BJ (cell line): ENCODE measurements around the gene POLE. TPM values are rescaled to one million over a fixed set of nuclear protein-coding genes. Genes with fewer than 3 reads are reported as not detected.

Experiments used
- CTCF ChIA-PET: fragments of 350-600 bp; formaldehyde crosslinking; extraction: SDS; loops from one replicate; lab custom pipeline; 2021; ENCODE audit warnings: antibody characterized with exemption, inconsistent platforms; lab: Yijun Ruan, JAX
- POLR2A ChIA-PET: fragments of 300-600 bp; sonication (Branson Sonifier 250); formaldehyde crosslinking; extraction: SDS; loops from one replicate; lab custom pipeline; 2021; ENCODE audit warnings: antibody characterized with exemption; lab: Charles Lee
- DNase-seq: peaks from one replicate; pipeline ENCODE4 v3.0.0-alpha.2; 2011; ENCODE audit warnings: low read depth
- H3K27me3 ChIP-seq: 2 replicates; pipeline ENCODE4 v1.6.0; 2011; ENCODE audit warnings: low read length; ENCODE audit not compliant: control insufficient read depth, insufficient read depth
- H3K36me3 ChIP-seq: 2 replicates; pipeline ENCODE4 v1.5.1; 2011; ENCODE audit warnings: low read length; ENCODE audit not compliant: control insufficient read depth, insufficient read depth
- H3K4me3 ChIP-seq: 2 replicates; pipeline ENCODE4 v1.5.1; 2011; ENCODE audit warnings: low read depth, mild to moderate bottlenecking, control low read depth, low read length
- polyA plus RNA-seq: library from polyadenylated mRNA; depleted of rRNA; stranded (reverse); fragments of >200 nt; gene quantifications from 2 replicates; pipeline ENCODE4 v1.2.3, GENCODE V29; 2011
- TF ChIP-seq, protein P1 (sequence below): IDR thresholded peaks from 2 replicates; pipeline ENCODE4 v1.5.1; 2011; ENCODE audit warnings: low read depth, mild to moderate bottlenecking, control low read depth, inconsistent platforms, low read length, moderate library complexity; ENCODE audit not compliant: insufficient read depth

POLE gene
- polyA plus RNA-seq, 1 experiment: 17.7 TPM

DNA sequence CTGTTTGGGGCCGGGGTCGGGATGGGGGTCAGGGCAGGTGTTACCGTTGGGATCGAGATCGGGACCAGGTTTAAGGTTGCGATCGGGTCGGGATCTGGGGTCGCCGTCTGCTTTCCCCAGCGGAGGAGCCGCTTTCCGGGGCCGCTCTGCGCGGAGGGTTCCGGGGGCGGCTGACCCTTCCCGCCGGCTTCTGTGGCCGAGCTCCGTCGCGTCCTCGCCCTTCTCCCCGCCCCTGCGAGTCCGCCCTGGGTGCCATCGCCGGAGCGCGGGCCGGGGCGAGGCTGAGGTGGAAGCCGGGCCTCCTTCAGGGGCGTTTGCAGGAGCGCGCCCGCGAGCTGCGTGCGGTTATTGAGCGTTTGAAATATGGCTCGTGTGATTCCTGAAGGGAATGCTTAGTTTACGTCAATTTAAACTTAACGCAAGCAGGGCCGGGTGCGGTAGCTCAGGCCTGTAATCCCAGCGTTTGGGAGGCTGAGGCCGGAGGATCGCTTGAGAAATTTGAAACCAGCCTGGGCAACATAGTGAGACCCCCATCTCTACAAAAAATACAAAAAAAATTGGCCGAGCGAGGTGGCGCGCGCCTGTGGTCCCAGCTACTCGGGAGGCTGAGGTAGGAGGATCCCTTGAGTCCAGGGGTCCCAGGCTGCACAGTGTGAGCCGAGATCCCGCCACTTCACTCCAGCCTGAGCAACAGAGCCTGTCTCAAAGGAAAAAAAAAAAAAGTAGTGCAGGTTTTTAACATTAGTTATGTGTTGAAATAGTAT, 24.1 kb upstream of the POLE start:
- H3K36me3 ChIP-seq: peaks cover 4% of the 10 kb centered on the region; the same call in 1 of the 2 replicates
- TF ChIP-seq, protein P1, sequence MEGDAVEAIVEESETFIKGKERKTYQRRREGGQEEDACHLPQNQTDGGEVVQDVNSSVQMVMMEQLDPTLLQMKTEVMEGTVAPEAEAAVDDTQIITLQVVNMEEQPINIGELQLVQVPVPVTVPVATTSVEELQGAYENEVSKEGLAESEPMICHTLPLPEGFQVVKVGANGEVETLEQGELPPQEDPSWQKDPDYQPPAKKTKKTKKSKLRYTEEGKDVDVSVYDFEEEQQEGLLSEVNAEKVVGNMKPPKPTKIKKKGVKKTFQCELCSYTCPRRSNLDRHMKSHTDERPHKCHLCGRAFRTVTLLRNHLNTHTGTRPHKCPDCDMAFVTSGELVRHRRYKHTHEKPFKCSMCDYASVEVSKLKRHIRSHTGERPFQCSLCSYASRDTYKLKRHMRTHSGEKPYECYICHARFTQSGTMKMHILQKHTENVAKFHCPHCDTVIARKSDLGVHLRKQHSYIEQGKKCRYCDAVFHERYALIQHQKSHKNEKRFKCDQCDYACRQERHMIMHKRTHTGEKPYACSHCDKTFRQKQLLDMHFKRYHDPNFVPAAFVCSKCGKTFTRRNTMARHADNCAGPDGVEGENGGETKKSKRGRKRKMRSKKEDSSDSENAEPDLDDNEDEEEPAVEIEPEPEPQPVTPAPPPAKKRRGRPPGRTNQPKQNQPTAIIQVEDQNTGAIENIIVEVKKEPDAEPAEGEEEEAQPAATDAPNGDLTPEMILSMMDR: no peak
- H3K27me3 ChIP-seq: no peaks in the 10 kb centered on the region
- ChIA-PET CTCF (interaction anchor here (1.1 kb wide), 2 partner anchors 8 to 19 kb away, joined by 3 to 5 read pairs; no protein-coding TSS in a partner anchor), POLR2A (no interaction called here)
- no peak for DNase-seq
- peak overlapping the region; percentile 81 for H3K4me3 ChIP-seq

DNA sequence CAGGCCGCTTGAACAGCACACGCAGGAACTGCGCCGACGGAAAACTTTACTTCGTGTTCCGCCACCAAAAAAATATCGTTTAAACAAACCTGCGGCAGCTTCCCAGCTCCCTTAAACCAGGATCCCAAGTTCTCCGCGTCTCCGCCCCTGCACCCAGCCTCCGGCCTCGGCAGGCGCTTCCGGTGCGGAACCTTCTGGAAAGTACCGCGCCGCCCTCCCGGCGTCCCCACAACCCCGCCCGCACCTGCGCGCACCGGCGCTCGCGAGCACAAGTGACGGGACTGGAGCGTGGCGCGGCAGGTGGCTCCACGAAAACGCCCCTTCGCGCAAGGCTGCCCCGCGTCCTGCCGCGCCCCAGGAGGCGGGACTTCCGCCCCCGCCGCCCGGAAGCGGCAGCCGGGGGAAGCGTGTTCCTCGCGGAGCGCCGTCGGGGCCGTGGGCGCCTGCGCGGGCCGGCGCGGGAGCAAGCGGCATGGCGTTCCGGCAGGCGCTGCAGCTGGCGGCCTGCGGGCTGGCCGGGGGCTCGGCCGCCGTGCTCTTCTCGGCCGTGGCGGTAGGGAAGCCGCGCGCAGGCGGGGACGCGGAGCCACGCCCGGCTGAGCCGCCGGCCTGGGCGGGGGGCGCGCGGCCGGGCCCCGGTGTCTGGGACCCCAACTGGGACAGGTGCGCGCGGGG, 23.4 kb upstream of the POLE start, which contains the start of gene PGAM5:
PGAM5 (plus strand) TSS at position 438 of the 675 bp plus-strand sequence; CDS start at position 473, 35 bp downstream.
- peak; percentile 23 for DNase-seq
- TF ChIP-seq, protein P1: no peak
- peak within 1 kb of the TSS; percentile 81 for H3K4me3 ChIP-seq
- peaks cover 4% of the 10 kb centered on the region; the same call in 1 of the 2 replicates for H3K36me3 ChIP-seq
- POLR2A ChIA-PET: no interaction called here
- no peaks in the 10 kb centered on the region for H3K27me3 ChIP-seq
- CTCF ChIA-PET: interaction anchor here (1.1 kb wide), 2 partner anchors 9 to 20 kb away, joined by 3 to 5 read pairs; no protein-coding TSS in a partner anchor

DNA sequence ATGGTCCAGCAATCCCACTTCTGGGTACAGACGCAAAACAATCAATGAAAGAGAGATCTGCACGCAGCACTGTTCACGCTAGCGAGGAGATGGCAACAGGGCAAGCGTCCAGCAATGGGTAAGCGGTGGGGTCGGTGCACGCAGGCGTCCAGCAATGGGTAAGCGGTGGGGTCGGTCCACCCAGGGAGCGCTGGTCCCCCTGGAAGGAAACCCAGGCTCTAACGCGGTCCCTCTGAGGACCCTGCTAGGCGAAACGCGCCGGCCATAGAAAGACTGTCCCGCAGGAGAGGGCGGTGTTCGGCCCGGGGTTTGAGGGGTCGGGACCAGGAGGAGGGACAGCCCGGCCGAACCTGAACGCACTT, 22.9 kb upstream of the POLE start:
- peak overlapping the region; percentile 81 for H3K4me3 ChIP-seq
- H3K27me3 ChIP-seq: no peaks in the 10 kb centered on the region
- TF ChIP-seq, protein P1: no peak
- no peak for DNase-seq
- CTCF ChIA-PET: interaction anchor here (1.1 kb wide), 1 partner anchor 9 kb away, joined by 5 read pairs; no protein-coding TSS in a partner anchor
- POLR2A ChIA-PET: no interaction called here
- H3K36me3 ChIP-seq: peaks cover 4% of the 10 kb centered on the region; the same call in 1 of the 2 replicates

DNA sequence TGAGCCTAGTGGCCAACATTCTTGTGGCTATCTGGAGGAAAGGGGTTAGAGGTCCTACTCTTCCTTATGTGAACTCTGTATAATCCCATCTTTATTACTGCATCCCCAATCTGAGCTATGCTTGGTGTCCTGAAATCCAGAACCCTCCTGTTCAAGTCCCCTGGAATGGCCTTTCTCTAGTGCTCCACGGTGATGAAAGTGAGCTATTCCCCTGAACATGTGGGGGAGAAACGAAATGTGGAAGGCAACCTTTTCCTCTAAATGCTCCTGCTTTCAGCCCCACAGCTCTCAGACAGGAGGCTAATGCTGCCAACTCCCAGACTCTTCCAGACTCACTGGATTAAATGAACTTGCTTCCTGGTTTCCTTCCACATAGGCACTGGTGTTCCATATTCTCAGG, 21.0 kb upstream of the POLE start:
- Histone ChIP-seq H3K4me3 (no peak overlapping the region), H3K36me3 (no peaks in the 10 kb centered on the region; the same call in 1 of the 2 replicates), H3K27me3 (no peaks in the 10 kb centered on the region)
- CTCF ChIA-PET: interaction anchor here (0.7 to 1.5 kb wide), 2 partner anchors 62 to 69 kb away, joined by 3 to 5 read pairs; no protein-coding TSS in a partner anchor
- POLR2A ChIA-PET: no interaction called here
- no peak for DNase-seq
- TF ChIP-seq, protein P1: no peak

GRCh38 chr12:132707241-132707640, 20.1 kb upstream of the POLE start:
- TF ChIP-seq, protein P1: no peak
- ChIA-PET POLR2A (no interaction called here), CTCF (interaction anchor here (1.5 kb wide), 1 partner anchor 69 kb away, joined by 5 read pairs; no protein-coding TSS in a partner anchor)
- Histone ChIP-seq H3K4me3 (no peak overlapping the region), H3K36me3 (peaks cover 2% of the 10 kb centered on the region; the same call in 1 of the 2 replicates), H3K27me3 (no peaks in the 10 kb centered on the region)
- DNase-seq: no peak
